SK-N-MC (cell line): Measurements from ENCODE around the gene MDFIC2.

Experiments
- EZH2 ChIP-seq: fragments of 200-600 bp; sonication (generic); IDR thresholded peaks from one replicate; pipeline ENCODE4 v1.6.1; 2017; ENCODE audit warnings: antibody characterized with exemption
- POLR2AphosphoS5 ChIP-seq: IDR thresholded peaks from 2 replicates; pipeline ENCODE4 v1.6.1; 2012; ENCODE audit warnings: mild to moderate bottlenecking, low read depth, low read length, borderline replicate concordance

GRCh38 chr3:70281663-70282062, 30.8 kb downstream of the MDFIC2 start:
- TF ChIP-seq POLR2AphosphoS5 = no peak
- TF ChIP-seq EZH2 = no peak
